Activated CD4-positive, alpha-beta T cell treated with anti-CD3 and anti-CD28 coated beads for 1 hour (primary cell): ENCODE data around the gene ADAMTSL1.

Experiments used
- DNase-seq: peaks from one replicate; pipeline ENCODE4 v3.0.0-alpha.2; 2020

ADAMTSL1 gene

DNA sequence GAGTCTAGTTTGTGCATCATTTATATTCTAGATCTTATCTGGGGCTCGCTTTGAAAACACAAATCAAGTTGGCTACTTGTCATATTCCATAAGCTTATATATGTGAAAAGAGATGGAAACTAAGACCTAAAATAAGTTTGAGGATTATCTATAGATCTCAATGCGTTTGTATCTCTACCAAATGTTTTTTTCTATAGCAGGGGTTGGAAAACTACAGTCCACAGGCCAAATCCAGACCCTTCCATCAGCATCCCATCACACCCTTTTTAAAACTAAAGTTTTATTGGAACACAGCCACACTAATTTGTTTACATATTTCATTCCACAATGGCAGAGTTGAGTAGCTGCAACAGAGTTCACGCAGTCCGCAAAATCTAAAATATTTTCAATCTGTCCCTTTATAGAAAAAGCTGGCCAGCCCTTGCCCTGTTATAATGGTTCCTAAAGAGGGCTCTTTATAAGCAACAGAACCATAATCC, 230.0 kb downstream of the ADAMTSL1 start:
- no peak for DNase-seq

DNA sequence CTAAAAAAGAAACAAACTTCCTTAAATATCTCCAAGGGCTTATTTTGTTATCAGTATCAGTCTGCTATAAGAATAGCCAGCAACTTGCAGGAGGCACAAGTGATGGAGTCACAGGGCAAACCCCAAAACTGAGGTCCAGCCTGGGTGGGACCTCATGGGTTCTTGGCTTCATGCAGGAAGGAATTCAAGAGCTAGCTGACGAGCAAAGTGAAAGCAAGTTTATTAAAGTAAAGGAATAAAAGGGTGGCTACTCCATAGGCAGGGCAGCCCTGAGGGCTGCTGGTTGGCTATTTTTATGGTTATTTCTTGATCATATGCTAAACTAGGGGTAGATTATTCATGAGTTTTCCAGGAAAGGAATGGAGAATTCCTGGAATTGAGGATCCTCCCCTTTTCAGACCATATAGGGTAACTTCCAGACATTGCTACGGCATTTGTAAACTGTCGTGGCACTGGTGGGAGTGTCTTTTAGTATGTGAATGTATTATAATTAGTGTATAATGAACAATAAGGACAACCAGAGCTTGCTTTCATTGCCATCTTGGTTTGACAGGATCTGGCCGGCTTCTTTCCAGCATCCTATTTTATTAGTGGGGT, 231.9 kb downstream of the ADAMTSL1 start:
- no peak for DNase-seq

DNA sequence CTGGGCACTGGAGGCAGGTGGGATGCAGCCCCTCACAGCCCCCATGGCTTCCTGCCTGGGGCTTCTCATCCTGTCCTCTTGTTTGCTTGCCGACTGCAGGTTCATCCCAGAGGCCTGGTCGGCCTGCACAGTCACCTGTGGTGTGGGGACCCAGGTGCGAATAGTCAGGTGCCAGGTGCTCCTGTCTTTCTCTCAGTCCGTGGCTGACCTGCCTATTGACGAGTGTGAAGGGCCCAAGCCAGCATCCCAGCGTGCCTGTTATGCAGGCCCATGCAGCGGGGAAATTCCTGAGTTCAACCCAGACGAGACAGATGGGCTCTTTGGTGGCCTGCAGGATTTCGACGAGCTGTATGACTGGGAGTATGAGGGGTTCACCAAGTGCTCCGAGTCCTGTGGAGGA, 232.7 kb downstream of the ADAMTSL1 start:
- no peak for DNase-seq

DNA sequence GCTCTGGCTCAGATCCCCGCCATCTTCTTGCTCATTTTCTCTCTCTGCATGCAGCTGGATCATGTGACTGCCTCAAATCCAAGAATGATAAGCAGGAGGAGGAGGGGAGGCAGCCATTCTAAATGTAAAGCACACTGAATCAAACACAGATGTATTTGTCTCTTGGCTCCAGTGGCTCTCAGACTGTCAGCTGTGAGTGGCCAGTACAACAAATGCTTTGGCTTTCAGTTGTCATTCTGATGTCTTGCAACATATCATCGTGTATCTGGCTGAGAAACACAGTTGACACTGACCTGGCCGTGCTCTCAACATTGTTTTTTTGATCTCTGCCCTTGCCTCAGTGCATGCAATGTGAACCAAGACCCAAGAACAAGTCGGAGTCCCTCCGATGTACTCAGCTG, 233.1 kb downstream of the ADAMTSL1 start:
- DNase-seq: no peak

DNA sequence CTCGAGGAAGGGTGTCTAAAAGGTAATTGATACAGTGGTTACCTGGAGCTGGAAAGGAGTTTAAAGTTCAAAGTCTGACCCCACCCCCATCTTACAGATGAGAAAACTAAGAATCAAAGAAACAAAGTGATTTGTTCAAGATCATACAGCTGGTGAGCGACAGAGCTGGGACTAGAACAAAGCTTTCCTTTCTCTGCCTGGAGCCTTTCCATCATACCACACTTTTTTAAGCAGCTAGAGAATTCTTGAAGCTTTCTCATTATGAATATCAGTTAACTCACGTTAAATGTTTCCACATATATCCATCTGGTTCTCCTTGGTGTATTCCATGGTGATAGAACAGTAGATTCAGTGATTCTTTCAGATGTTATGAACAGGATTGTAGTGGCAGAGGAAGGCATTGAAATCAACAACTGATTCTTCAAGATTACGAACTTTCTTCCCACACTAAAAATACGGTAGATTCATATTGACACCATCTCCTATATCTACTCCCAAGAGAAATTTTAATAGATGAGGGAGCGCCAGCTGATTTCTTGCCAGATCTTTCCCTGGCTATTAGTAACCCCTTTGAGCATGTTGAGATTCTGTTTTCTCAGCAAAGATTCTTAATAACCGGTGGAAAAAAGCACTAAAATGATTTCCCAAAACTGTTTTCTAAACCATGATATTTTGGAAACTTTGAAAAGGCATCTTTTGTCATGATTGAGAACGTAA, 233.7 kb downstream of the ADAMTSL1 start:
- no peak for DNase-seq

DNA sequence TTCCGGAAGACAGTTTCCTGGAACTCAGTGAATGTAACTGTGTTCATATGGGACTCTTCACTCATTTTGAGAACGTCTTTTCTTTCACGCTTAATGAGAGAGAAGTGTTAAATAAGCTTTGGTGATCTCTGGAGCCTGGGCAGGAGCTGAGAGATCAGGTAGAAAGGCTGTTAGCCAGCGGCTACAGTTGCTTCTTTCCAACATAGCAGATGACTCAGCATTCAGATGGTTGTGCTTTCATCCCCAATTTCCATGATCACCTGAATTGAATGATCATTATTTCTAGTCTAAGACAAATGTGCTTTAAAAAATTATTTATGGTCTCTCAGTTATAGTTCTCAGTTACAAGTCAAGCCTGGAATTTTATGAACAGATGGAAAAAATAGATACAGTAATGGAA, 234.5 kb downstream of the ADAMTSL1 start:
- DNase-seq: no peak

DNA sequence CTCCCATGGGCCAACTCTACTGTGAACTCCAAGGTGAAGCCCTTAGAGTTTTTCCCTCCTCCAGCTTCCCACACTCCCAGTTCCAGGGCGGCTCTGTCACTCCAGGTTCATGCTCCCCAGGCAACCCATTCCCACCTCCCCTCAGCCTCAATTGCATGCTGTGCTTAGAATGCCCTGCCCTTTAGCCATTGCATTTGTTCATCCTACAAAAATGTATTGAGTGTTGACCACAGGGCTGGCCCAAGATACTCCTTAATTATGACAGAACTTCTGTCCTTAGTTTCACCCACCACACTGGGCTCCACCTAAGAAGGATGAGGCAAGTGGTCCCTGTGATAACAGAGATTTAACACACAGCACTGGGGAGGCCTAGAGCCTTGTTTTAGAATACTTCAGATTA, 236.1 kb downstream of the ADAMTSL1 start:
- no peak for DNase-seq

DNA sequence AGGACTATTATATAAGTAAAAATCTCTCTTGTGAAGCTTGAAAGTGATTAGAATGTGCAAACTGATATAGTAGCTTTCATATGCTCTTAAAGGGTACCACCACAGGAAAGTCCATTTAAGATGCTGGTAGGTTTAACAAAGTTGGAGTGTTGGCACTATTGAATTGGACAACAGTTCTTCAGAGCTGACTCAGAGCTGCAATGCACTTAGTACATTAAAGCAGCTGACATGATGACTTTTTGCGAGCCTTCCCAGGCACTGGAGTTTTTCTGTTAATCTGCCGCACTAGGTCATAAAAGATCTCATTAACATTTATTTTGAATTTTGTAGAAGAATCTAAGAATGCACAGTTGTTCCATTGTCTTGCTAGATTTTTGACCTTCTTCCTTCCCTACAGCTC, 243.8 kb downstream of the ADAMTSL1 start:
- DNase-seq: no peak

DNA sequence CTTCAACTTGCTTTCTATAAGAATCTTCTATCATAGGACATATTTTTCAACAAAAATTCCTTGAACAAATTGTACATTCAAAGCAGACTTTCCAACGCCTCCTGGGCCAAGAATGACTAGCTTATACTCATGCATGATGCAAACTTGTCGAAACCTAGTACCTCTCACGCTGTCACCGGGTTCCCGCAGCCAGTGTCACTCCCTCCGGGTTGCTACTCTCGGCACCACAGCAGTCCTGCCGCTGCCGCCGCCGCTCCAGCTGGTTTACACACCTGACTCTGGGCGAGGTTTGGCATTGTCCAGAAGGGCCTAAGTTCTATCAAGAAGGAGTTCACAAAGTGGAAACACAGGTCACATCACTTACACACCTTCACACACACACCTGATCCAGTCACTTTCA, 244.4 kb downstream of the ADAMTSL1 start:
- DNase-seq: no peak

DNA sequence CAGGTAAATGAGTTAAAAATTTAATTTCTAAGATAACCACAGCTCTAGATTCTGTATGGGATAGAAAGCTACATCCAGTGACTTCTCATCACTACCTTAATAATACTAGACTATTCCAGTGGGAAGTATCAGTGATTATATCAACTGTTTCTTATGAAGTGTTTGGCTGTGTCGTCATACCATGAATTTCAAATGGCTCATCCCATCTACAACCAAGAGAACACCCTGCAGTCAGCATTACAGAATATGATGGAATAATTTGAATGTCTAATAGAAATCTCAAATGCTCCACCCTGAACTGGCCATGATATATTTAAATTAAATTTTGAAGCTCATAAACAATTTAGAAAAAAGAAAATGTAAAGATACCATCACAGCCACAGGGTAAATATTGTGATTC, 245.0 kb downstream of the ADAMTSL1 start:
- DNase-seq: no peak

DNA sequence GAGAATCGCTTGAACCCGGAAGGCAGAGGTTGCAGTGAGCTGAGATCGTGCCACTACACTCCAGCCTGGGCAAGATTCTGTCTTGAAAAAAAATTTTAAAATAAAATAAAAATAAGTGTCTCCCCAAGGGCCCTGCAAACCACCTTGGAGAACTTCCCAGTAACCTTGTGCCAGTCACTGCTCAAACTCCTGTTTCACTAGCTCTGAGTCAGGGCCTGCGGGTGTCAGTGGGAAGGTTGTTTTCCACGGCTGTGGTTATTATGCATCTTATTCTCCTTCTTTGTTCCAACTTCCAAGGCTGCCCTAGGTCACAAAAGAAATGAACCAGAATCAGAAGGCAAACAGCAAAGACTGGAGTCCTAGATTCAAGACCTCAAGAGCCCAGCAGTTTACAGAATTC, 246.7 kb downstream of the ADAMTSL1 start:
- no peak for DNase-seq

DNA sequence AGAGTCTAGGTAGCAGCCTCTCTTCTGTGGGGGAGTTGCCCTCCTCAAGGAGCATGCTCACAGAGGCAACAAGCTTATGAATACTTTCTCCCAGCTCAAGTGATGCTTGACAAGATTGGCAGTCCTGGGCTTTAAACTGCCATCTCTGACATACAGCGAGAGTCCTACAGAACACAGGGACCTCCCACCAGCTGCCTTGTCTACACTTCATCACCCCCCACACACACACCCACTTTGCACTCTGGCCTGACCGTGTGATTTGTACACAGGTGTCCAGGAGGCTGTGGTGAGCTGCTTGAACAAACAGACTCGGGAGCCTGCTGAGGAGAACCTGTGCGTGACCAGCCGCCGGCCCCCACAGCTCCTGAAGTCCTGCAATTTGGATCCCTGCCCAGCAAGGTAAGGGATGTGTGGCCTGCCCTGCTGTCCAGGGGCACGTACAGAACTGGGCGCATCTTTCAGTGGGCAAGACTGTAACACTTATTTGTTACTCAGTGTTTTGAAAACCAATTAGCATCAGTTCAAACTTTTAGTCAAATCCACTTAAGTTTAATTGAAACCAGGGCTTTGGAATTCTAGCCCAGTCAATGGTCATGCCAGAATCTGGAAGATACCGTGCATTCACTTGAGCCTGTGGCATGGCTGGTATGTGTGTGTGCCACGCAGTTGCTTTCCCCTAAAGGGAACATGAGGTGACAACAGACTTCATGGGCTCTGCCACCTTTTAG, 247.5 kb downstream of the ADAMTSL1 start:
- DNase-seq: no peak

DNA sequence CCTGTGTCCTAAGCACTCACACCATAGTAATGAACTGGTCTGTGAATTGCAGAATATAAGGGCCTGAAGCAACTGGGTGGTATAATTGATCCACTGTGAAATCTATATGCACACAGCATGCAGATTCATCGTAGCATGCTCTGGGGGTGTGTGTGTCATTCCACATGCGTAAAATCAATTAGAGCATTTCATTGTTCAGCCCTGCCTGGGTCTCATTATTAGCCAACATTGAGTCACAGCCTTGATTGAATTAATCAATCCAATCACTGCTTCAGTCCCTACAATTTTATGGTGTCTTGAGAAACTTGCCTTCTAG, 248.0 kb downstream of the ADAMTSL1 start:
- no peak for DNase-seq

DNA sequence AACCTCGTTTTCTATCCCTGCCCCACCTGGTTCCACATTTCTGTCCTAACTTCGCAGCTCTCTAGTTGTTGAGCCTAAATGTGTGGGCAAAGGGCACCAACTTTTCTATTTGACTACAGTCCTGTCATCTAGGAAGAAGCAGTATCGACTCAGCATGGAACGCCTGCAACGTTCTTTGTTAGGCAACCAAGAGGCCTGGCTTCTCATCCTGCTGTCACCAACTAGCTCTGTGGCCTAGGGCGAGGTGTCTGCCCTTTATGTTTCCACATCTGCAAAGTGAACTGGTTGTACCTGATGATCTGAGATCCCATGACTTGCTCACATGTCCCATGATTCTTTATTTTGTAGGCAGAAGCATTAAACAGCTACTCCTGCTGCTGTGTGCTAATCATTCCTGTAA, 248.9 kb downstream of the ADAMTSL1 start:
- DNase-seq: no peak

DNA sequence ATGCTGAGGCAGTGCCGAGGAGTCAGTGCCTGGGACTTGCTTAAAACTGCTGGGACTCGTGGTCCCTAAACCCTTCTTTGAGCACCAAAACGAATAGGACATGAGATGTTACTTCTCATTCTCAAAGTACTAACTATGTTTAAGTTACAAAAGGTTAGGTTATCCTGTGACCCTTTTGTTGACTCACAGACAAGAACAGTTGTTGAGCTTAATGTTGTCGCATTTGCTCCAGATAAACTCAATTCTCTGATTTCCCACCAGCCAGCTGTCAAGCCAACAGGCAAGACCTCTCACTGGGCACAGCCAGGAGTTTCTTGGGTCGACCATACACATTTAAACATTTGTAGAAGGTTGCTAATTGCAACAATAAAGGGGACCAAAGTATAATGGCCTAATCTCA, 249.4 kb downstream of the ADAMTSL1 start:
- DNase-seq: no peak

DNA sequence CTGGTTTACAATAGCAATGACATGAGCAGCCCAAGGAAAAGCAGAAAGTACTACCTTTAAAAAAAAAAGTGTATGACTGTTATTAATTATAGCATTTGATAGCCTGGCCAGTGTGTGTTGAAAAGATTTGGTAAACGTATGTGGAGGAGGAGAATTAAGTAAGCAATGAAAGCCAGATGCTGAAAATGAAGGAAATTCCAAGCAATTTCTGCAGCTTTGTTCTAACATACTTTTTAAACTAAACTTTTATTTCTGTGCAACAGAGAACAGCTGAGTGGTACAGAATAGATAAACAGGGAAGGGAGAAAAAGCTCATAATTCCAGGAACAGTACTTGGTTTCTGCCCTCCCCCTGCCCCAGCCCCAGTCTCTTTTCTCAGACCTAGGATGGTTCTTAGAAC, 252.6 kb downstream of the ADAMTSL1 start:
- no peak for DNase-seq

DNA sequence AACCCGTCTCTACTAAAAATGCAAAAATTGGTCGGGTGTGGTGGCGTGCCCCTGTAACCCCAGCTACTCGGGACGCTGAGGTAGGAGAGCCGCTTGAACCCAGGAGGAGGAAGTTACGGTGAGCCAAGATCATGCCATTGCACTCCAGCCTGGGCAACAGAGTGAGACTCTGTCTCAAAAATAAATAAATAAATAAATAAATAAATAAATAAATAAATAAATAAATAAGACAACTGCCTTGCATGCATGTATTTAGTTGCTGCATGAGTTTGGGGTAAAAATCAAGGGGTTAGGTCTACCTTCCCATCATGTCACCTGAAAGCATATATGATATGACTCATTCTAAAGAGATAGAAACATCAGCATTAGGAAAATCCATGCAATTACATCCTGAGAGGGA, 254.0 kb downstream of the ADAMTSL1 start:
- no peak for DNase-seq

DNA sequence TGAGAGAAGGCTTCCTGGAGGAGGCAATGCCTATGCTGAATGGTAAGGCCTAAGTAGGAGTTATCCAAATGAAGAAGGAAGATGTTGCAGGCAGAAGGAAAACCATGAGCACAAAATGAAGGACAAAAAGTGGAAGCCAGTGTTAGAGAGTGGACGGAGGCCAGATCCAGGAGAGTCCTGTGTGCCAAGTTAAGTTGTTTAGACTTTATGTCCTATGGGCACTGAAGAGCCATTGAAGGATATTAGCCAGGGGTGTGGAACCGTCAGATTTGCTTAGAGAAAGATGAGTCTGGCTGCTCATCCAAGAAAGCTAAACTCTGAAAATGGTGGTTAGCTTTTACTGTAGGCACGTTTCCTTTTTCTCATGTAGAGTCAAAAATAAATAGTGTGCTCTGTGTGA, 254.7 kb downstream of the ADAMTSL1 start:
- DNase-seq: no peak

DNA sequence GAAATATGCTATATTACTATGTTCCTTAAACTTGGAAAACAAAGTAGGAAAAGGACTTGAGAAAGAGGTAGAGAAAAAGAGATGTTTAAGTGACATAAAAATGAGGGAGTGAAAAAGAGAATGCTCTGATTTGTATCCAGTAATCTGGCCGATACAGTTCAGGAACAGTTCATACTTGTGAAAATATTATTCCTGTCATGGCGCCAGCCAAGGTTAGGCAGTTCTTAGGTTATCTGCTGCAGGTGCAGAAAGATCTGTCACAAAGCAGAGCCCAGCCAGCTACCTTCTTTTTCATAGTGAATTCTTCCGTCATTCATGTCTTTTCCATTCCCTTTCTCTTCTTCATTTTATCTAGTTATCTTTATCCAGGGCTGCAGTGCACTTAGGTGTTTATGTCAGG, 256.3 kb downstream of the ADAMTSL1 start:
- no peak for DNase-seq

DNA sequence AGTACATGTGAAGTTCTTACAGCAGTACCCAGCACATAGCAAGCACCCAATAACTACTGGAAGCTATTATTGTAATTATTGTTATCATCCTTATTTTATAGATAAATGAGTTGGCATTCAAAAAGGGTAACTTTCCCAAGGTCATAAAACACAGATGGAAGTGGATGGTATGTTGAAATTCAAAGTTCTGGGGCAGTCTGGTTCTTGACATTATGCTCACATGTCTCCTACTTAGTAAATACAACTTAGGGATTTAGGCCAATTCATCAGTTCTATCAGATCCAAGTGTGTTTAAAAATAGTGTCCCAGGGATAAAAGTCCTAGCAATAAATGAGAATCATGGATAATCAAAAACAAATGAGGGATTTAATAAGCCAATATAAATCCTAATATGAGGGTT, 265.2 kb downstream of the ADAMTSL1 start:
- no peak for DNase-seq

DNA sequence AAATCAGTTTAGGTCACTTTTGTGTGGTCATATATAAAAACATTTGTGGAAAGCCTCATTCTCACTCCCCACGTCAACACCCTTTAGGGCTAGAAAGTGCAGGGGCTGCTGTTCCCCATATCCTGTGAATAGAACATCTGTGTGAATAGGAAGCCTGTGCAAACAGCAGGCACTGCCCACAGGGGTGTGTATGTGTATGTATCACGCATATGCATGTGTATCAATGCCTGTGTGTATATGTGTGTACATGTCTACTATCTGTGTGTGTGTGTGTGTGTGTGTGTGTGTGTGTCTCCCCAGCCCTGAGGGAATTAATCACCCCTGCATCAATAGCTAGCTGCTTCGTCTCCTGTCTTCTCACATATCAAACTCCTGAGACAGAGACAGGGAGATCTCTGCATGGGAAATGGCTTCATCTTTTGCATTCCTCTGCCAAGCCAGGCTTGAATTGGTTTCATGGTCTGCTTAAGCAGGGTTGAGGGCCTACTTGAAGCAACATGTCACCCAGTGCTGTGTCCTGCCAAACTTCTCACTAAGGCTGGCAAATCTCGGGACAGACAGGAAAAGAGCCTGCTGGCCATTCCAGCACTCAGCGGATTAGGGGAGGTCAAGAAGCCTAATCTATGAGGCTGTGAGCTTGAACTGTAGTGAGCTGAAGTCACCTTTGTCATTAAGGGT, 265.8 kb downstream of the ADAMTSL1 start:
- no peak for DNase-seq

DNA sequence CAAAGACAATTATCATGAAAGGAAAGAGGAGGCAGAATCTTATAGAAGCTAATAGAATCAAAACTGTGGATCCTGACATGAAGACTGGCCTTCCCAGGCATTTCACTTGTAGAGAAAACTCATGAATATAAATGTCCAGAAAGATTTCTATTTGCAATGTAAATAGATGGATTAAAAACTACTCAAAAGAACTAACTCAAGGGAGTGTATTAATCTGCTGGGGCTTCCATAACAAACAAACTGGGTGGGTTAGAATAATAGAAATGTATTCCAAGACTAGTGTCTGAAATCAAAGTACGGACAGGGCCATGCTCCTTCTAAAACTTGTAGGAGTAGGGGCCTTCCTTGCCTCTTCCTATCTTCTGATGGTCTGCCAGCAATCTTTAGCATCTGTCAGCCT, 267.4 kb downstream of the ADAMTSL1 start:
- no peak for DNase-seq

DNA sequence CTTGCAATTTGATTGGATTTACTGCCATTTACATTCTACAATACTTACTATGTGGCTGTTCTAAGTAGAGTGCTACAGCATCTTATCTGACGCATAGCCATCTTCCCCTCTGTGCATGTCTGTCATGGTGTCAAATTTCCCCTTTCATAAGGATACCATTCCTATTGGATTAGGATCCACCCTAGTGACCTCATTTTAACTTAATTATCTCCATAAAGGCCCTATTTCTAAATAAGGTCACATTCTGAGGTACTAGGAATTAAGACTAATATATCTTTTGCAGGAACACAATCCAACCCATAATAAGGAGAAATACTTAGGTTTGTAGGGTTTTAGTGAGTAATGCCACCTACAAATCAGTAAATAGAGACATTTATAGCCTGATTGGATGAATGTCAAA, 268.0 kb downstream of the ADAMTSL1 start:
- DNase-seq: no peak

DNA sequence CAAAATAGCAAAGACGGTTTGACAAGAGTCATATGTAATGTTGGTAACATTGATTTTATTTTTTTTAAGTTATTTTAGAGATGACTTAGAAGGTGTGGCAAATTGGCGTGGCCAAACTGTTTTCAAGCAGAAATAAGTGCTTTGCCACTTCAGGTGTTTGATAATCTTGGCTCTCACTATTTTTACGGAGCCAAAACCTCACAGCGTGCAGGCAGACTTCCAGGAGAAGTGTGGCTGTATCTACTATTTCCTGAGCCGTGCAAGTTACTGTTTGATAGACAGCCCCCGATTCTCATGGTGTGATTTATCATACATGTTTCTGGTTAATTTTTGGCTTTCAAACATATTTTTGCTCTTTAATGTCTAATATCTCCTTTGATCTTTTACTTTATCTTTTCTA, 269.5 kb downstream of the ADAMTSL1 start:
- no peak for DNase-seq
